HG03196 (cell line): Measurements from ENCODE around the gene NECTIN4.
A peak's percentile ranks its signal among the peaks of the same experiment; 100 is the strongest.

Source experiments
- ATAC-seq: cut with Tn5 transposase; IDR thresholded peaks from one replicate; pipeline ENCODE4 v1.9.1; 2021; ENCODE audit not compliant: unreplicated experiment

NECTIN4 gene

DNA sequence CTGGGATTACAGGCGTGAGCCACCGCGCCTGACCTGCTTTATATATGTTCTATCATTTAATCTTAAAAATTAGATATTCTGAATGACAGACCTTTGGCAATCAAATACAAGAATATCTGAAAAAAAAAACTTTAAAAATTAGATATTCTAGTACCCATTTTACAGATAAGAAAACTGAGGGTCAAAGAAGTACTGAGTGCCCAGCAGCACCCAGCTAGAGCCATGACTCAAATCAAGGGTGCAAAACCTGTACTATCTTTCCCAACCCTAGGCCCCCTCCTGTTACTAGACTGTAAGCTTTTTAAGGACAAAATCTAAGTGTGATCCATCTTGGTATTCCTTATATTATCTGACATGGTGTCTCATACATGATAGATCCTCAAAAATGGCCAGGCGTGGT, 27.9 kb downstream of the NECTIN4 start:
- ATAC-seq = no peak

- ATAC-seq = no peak
Observed at GRCh38 chr1:161059293-161059692, 30.1 kb downstream of the NECTIN4 start.

GRCh38 chr1:161054805-161055204, 34.6 kb downstream of the NECTIN4 start:
- ATAC-seq = no peak

GRCh38 chr1:161054232-161054631, 35.1 kb downstream of the NECTIN4 start:
- ATAC-seq = no peak

GRCh38 chr1:161052899-161053298, 36.5 kb downstream of the NECTIN4 start:
- no peak for ATAC-seq

DNA sequence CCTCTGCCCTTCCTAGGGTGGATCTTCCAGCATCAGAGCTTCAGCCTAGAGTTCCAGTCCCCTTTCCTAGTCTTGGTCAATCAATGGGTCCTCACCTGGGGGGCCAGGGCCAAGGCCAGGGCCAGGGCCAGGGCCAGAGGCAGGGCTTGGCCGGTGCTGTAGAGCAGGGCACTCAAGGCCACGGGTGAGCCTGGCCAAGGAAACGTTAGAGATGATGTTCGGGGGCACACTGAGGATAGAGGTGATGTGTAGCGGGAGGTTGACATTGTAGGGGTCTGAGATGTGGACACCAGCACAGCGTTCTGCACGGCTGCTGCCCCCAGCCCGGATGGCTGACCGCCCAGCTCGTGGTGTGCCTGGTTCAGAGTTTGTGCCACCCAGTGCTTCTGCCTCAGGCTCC, 38.1 kb downstream of the NECTIN4 start:
- ATAC-seq = no peak

- no peak for ATAC-seq
Observed at GRCh38 chr1:161048949-161049722, 40.2 kb downstream of the NECTIN4 start.

GRCh38 chr1:161047436-161048420, 41.6 kb downstream of the NECTIN4 start:
- ATAC-seq = no peak

DNA sequence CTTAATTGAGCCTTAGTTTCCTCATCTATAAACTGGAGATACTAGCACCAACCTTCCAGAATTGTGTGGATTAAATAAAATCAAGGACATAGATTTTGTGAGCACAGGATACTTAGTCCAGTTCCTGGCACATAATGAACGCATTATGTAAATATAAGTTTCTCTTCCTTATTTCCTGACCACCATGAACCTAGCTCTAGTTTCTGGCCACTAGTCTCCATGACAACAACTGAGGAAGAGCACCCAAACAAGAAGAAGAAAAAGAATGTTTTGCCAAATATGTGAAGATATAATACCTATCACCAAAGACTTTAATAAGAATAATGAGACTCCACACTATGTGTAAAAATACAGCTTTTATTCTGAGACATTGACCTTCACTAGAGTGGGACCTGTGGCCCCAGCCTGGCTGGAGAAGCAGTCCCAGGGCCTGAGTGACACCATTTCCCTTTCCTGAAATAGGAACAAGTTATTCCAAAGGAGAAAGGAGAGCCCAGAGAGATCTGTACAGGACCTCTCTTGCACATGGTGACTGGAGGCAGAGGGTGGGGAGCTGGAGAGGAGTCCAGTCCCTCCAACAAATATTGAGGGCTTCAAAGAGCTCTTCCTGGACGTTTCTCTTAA, 42.6 kb downstream of the NECTIN4 start:
- ATAC-seq = peak; percentile 38

DNA sequence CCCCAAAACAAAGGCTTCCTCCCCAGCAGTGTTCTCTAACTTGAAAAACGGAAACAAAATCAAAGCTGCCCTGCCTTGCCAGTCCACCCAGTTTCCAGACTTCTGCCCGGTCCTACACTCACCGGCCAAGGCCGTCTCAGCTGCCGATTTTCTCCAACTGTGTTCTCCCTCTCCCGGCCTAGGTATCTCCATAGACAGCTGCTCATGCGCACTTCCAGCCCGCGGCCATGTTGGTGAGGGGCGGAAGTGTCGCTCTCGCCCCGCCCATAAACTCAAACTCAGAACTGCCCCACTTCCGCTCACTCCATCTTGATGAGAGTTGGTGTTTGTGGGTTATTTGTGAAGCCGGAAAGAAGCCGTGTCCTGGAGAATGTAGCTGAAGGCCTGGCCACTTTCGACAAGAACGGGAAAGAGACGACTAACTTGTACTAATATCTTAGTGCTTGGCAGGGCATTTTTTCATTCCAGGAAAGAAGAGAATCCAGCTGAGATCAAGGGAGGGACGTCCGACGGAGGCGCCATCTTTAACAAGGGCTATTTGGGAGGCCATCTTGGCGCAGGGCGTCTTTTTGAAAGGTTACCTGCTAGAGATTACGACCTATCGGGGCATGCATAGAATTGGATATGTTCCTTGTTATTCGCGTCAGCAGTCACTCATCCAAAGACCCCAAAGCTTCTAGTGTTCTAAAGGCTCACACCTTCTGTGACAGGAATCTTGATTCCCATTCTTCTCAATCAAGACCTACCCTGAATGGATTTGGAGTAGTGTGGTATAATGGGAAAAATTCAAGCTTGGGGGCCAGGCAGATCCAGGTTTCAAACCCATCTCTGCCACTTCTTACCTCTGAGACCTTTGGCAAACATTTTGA, 43.4 kb downstream of the NECTIN4 start, which contains the start of gene USF1:
USF1 (minus strand) TSS at position 242 of the 869 bp plus-strand sequence. CDS start 2,702 bp downstream, outside the sequence.
- peak; percentile 57 for ATAC-seq

GRCh38 chr1:161044908-161045735, 44.2 kb downstream of the NECTIN4 start:
- ATAC-seq = peak; percentile 46

DNA sequence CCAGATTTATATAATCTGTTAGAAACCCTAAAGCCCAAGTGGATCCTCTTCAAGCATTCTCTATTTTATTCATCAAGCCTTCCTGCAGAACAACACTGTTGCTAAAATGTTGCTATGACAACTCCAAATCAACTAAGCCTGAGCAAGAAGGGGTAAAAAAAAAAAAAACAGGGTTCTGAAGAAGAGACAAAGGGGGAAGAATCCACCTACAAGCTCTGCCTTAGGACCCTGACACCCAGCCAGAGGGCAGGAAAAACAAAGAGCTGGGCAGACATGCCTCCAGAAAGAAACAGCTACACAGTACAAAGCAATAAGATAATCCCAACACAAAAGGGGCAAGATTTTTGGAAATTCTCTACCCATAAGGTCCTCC, 44.8 kb downstream of the NECTIN4 start:
- no peak for ATAC-seq

- ATAC-seq = no peak
Observed at GRCh38 chr1:161039546-161039945, 49.8 kb downstream of the NECTIN4 start.

- no peak for ATAC-seq
Observed at GRCh38 chr1:161039154-161039545, 50.2 kb downstream of the NECTIN4 start.

GRCh38 chr1:161038523-161039153, 50.7 kb downstream of the NECTIN4 start, which contains the start of gene TSTD1:
TSS of gene TSTD1 (minus strand) at chr1:161038964. CDS start at chr1:161038889, 75 bp downstream.
- peak; percentile 72 for ATAC-seq

DNA sequence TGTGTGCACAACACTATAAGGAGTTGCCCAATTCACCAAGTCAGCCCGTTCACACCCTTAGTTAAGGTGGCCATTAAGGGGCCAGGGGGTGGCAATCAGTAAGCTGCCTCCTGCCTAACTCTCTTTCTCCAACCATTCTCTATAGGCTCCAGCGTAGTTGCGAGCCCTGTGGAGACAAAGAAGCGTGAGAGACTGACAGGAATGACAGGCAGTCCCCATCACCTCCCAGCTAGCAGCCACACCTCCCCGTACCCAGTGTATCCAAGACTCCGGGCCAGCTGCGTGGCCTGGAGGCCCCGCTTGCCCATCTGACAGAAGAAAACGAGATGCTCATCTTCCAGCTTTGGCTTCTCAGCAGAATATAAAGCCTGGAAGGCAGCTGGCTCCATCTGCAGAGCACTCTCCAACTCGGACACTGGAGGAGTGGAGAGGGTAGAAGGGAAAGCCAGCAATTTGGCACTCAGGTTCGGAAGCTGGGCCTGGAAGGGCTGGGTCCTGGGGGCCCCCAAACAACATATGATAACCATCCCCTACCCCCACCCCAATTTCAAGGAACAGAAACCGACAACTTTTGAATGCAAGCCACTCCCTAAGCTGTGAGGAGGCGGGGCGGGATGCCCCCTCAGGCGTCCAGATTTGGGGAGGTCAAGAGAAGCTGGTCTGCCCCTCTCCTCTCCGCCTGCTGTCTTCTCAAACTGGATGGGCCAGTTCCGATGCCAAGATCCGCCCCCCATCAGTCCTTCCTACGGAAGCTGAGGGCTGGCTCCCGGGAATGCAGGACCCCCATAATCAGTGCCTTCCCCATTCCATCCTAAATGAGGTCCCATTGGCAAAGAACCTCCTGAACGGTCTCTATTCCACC, 51.5 kb downstream of the NECTIN4 start:
- ATAC-seq = no peak

DNA sequence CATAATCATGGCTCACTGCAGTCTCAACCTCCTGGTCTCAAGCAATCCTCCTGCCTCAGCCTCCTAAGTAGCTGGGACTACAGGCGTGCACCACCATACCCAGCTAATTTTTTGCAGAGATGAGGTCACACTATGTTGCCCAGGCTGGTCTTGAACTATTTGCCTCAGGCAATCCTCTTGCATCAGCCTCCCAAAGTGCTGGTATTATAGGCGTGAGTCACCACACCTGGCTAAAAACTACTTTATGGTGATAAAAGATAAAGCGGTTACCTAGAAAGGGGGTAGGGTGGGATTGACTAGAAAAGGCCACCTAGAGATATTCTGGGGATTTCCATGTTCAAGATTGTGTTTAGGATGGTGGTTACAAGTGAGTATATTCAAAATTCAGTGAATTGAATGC, 55.6 kb downstream of the NECTIN4 start:
- ATAC-seq = no peak

- ATAC-seq = no peak
Observed at GRCh38 chr1:161032409-161032808, 56.9 kb downstream of the NECTIN4 start.
